ENCODE data around the gene LRP1-AS.
"Not testable (repeated sequence)": the region's sequence is repeated elsewhere in the genome, so short reads cannot be mapped to it uniquely, and the experiment has no call there.

The LRP1-AS gene

GRCh38 chr12:57139796-57140649, 7.4 kb downstream of the LRP1-AS start:
- DNase-seq (ENCODE audit: low read depth, low spot score), result no peak

DNA sequence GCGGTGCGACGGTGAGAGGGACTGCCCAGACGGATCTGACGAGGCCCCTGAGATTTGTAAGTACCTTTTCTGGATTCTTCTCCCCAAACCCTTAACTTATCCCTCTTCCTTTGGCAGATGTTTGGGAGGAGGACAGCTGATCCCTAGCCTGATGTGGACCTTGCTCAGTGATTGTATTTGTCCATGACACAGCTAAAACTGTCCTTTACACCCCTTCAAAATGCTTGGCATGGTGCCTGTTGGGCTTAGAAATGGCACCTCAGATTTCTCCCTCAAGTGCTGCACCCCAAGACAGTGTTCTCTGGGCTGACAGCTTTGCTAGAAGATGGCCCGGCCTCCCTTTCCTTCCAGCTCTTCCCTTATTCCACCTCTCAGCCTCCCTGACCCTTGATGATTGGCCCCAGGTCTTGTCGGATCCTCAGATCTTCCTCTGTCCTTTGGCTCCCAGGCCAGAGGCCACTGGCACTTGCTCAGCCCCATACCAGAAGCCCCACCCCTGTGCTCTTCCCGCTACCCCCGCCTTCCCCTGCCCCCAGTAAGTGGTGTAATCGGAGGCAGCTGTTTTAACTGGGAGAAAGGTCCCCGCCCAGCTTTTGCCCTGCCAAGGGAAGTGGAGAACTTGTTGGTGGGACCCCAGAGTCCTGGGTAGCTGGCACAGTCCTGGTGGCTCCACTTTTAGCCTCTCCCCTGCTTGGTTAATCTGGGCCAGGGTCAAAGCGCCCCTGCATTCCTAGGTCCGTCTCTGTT, 8.7 kb downstream of the LRP1-AS start:
- no peak for DNase-seq (ENCODE audit: low read depth, low spot score)

DNA sequence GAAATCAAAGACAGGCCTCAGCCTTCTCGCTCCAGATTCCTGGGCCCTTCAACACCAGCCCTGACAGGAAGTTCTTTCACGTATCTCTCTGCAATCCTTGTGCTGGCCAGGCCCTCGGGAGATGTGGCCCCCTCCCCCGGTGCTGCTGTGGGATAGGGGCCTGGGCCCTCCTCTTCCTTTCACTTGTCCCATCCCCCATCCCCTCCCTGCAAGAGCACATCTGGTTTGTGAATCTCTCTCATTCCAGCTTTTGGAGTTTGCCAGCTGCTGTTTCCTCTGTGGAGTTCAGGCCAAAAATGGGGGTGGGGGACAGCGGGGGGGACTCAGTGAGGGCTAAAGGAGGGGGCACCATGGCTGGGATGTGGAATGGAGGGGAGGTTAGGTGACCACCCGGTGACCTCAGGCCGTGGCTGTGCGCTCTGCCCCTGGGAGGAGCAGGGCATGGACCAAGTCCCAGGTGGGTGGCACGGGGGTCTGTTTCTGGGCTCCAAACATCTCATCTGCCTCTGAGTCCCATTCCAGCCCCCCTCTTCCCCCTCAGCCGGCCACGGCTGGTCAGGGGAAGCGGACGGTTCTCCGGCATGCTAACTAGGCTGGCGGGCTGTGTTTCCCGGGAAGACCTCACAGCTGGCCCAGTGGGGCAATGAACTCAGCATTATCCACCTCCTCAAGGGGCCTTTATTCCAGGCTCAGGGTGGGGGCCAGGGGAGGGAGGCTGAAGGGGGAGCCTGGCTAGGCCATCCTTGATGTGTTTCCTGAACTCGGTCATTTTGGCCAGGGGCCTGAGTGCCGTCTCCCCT, 11.7 kb downstream of the LRP1-AS start:
- no peak for DNase-seq (ENCODE audit: low read depth, low spot score)

GRCh38 chr12:57134949-57135348, 12.5 kb downstream of the LRP1-AS start:
- no peak for DNase-seq (ENCODE audit: low read depth, low spot score)

DNA sequence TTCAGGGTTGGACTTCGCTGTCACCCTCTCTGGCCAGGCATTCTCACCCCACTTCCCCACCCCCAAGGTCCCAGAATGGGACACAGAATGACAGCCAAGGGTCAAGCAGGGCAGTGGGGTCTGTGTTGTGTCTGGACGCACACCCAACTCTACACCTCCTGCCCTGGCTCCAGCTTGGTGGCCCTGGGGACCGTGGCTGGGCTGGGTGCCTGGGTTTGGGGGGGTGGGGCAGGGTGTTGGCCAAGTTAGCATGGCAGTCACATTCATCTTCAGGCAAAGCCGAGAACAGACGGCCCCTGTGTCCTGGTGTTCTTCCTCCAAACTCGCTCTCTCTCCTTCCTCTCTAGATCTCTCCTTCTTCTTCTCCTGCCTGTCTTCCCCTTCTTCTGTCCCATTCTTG, 13.5 kb downstream of the LRP1-AS start:
- no peak for DNase-seq (ENCODE audit: low read depth, low spot score)

DNA sequence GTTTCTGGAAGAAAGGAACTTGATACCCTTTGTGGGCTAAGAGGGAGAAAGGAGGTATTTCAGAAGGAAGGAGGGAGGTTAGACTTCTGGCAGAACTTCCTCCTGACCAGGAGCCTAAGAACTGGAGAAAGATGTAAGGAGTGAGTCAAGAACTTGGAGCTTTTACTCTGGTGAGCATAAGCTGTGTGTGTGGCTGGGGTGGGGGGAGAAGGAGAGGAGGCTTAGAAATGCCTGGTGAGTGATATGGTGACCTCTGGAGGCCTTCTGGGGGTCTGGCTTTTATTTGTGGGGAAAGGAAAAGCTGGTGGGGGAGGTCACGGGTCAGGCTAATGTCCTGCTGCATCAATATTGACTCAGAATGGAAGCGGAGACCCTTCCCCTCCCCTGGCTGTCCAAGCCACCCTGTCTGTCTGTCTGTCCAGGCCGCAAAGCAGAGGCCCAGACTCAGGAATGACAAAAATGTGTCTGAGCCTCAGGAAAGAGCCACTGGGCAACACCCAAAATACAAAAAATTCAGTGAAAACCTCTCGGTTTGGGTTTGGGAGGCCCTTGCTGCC, 14.3 kb downstream of the LRP1-AS start:
- DNase-seq (ENCODE audit: low read depth, low spot score), result no peak

GRCh38 chr12:57131896-57132744, 15.3 kb downstream of the LRP1-AS start:
- DNase-seq (ENCODE audit: low read depth, low spot score), result no peak

GRCh38 chr12:57130941-57131340, 16.5 kb downstream of the LRP1-AS start:
- no peak for DNase-seq (ENCODE audit: low read depth, low spot score)

- DNase-seq (ENCODE audit: low read depth, low spot score), result no peak
Measured at GRCh38 chr12:57129889-57130288, 17.5 kb downstream of the LRP1-AS start.

DNA sequence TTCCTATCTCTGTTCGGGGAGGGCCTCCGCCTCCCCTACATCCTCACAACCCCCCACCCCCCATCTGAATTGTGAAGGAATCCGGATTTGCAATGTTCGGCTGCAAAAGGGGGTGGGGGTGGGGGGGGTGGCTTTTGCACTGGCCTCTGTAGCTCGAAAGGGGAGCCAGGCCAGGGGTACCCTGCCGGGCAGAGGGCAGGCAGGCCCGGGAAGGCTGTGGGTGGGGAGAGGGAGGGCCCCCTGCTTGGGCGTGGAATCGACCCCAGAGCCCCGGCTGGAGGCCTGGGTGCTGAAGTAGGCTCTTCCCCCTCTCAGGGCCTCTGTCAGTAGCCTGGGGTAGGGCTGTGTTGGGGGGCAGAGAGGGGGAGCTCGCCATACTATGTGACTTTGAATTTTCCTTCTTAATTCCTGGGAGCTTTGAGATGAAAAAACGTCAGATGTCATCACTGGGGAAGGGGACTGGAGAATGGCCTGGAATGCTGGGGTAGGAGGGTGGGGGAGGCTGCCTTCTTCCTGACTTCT, 18.0 kb downstream of the LRP1-AS start:
- DNase-seq (ENCODE audit: low read depth, low spot score), result no peak

- DNase-seq (ENCODE audit: low read depth, low spot score), result no peak
Measured at GRCh38 chr12:57128519-57129247, 18.7 kb downstream of the LRP1-AS start.

GRCh38 chr12:57127726-57128518, 19.5 kb downstream of the LRP1-AS start, which contains the start of gene LRP1:
Gene LRP1 (plus strand): TSS chr12:57128483. CDS start chr12:57128965, 482 bp downstream.
- DNase-seq (ENCODE audit: low read depth, low spot score), result no peak

- DNase-seq (ENCODE audit: low read depth, low spot score), result no peak
Measured at GRCh38 chr12:57127101-57127725, 20.2 kb downstream of the LRP1-AS start.

DNA sequence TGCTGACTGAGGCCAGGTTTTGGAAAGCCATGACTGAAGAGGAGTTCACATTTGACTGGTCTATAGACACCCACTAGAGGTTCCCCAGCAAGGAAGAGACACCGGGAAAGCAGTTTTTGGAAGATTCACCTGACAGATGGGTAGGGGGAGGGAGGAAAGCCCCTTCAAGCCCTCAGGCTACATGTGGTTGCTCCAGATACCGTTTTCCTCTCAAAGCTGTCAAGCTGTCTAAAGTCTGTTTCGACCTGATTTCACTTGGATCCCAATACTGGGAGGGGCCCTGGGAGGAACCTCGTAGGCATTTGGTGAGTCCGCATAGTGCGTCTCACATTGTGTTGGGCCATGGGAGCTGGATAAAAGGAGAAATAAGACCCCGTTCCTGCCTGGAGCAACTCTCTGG, 20.9 kb downstream of the LRP1-AS start:
- DNase-seq (ENCODE audit: low read depth, low spot score), result no peak

- no peak for DNase-seq (ENCODE audit: low read depth, low spot score)
Measured at GRCh38 chr12:57126061-57126460, 21.4 kb downstream of the LRP1-AS start.

DNA sequence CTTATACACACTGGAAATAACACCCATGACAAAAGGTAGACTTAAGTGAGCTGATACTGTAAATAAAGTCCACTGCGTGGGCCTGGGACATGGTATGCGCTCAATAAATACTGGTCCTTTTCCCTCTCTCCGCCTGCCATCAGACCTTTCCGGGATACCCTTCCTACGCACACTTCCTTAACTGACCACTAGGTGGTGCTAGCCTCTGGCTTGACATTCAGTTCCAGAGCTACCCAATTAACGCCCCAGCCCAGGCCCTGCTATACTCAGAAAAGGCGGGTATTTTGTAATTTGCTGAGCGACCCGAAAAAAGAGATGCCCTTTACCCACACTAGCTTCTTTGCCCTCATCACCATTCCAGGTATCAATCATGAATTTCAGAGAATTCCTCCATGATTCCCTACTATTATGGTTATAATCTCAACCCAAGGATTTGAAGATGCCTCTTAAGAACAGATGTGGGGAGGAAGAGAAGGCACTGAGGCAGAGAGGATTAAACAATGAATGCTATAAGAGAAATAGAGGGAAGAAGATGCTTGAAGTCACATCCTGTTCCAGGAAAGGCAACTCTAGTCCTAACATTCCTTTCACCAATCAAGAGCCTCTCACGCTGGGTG, 23.1 kb downstream of the LRP1-AS start:
- no peak for DNase-seq (ENCODE audit: low read depth, low spot score)

DNA sequence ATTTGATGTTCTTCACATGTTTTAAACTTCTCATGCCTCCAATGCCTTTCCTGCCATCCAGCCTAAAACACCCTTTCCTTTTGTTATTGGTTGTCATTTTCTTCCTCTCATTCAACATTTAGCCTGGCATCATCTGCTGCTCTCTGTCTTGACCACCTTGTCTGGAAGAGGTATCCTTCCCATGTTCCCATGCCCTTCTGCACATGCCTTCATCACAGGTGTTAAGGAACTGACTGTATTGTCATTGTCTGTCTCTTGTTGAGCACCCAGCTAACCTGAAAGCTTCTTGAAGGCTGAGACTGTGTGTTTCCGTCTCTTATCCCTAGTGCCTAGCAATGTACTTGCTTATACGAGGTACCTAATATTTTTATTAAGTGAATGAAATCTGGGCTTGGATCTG, 23.6 kb downstream of the LRP1-AS start:
- no peak for DNase-seq (ENCODE audit: low read depth, low spot score)

GRCh38 chr12:57120718-57121117, 26.7 kb downstream of the LRP1-AS start:
- not testable (repeated sequence) for DNase-seq (ENCODE audit: low read depth, low spot score)
